HepG2 (cell line): Measurements from ENCODE around the gene ADAM8. TPM values are rescaled to one million over a fixed set of nuclear protein-coding genes. Genes with fewer than 3 reads are reported as not detected.

Experiments
- HDAC2 ChIP-seq: sonication (generic); formaldehyde crosslinking; IDR thresholded peaks from 2 replicates; pipeline ENCODE4 v1.4.0; 2020; ENCODE audit warnings: missing genetic modification reagents
- MED13 ChIP-seq: sonication (generic); formaldehyde crosslinking; IDR thresholded peaks from 2 replicates; pipeline ENCODE4 v1.5.0; 2020; ENCODE audit warnings: missing genetic modification reagents
- NCOR1 ChIP-seq: fragments of 200-600 bp; sonication (generic); IDR thresholded peaks from 2 replicates; pipeline ENCODE4 v1.7.0; 2017; ENCODE audit warnings: antibody characterized with exemption, low read length, borderline replicate concordance
- POLR2AphosphoS2 ChIP-seq: IDR thresholded peaks from 2 replicates; pipeline ENCODE4 v1.6.1; 2011; ENCODE audit warnings: low read depth, low read length, improper control_type of control experiment
- REXO4 ChIP-seq: sonication (generic); formaldehyde crosslinking; IDR thresholded peaks from 2 replicates; pipeline ENCODE4 v1.8.0; 2022; ENCODE audit warnings: missing genetic modification reagents, mild to moderate bottlenecking, borderline replicate concordance
- SOX13 ChIP-seq, 3 experiments: fragments of 450-650 bp in 1 of 3; sonication (generic) in 1 of 3; formaldehyde crosslinking in 1 of 3; IDR thresholded peaks in 2 of 3; conservative IDR thresholded peaks in 1 of 3; 2 replicates each; pipeline versions ENCODE4 v1.5.0 to v1.6.1; 2016 to 2020; ENCODE audit warnings: antibody characterized with exemption in 1 of 3, mild to moderate bottlenecking in 1 of 3, missing compliant biosample characterization in 1 of 3, missing genetic modification reagents in 1 of 3, moderate library complexity in 1 of 3
- YEATS2 ChIP-seq: sonication (generic); formaldehyde crosslinking; IDR thresholded peaks from 2 replicates; pipeline ENCODE4 v1.4.0; 2020; ENCODE audit warnings: missing genetic modification reagents, borderline replicate concordance
- polyA plus RNA-seq, 8 experiments: library from polyadenylated mRNA; depleted of rRNA in 3 of 8; stranded (reverse) in 7 of 8; unstranded in 1 of 8; fragments of >200 nt; fragmentation: Illumina TruSeq in 4 of 8; extraction: Trizol in 4 of 8; gene quantifications; 2 replicates each; pipeline versions ENCODE4 v1.2.1 to v1.2.3, GENCODE V29; 2011 to 2016; ENCODE audit warnings: low read depth in 4 of 8, missing spikeins in 1 of 8, mixed read lengths in 1 of 8; ENCODE audit not compliant: insufficient read depth in 1 of 8
- total RNA-seq, 5 experiments: library from RNA; depleted of rRNA; stranded (reverse); fragments of >200 nt; fragmentation: Illumina TruSeq; extraction: Trizol; gene quantifications; 2 replicates each; pipeline ENCODE4 v1.2.3, GENCODE V29; 2016; ENCODE audit warnings: low read depth in 1 of 5
- TF ChIP-seq, protein P1 (sequence below): IDR thresholded peaks from 2 replicates; pipeline ENCODE4 v1.6.1; 2016; ENCODE audit warnings: low read depth, borderline replicate concordance
- TF ChIP-seq, protein P2 (sequence below): sonication (generic); formaldehyde crosslinking; IDR thresholded peaks from 2 replicates; pipeline ENCODE4 v1.8.1; 2023; ENCODE audit warnings: mild to moderate bottlenecking, moderate library complexity, missing genetic modification reagents
- TF ChIP-seq, protein P3 (sequence below): IDR thresholded peaks from 2 replicates; pipeline ENCODE4 v1.6.1; 2018; ENCODE audit warnings: missing genetic modification reagents, mild to moderate bottlenecking, missing compliant biosample characterization
- TF ChIP-seq, protein P4 (sequence below), 2 experiments: sonication (generic) in 1 of 2; formaldehyde crosslinking in 1 of 2; IDR thresholded peaks; 2 replicates each; pipeline versions ENCODE4 v1.6.1 to v1.9.0; 2014 to 2022; ENCODE audit warnings: antibody characterized with exemption in 1 of 2, borderline replicate concordance in 1 of 2, inconsistent platforms in 1 of 2, low read depth in 1 of 2, missing genetic modification reagents in 1 of 2
- TF ChIP-seq, protein P5 (sequence below): sonication (generic); formaldehyde crosslinking; IDR thresholded peaks from 2 replicates; pipeline ENCODE4 v1.4.0; 2020; ENCODE audit warnings: missing genetic modification reagents, borderline replicate concordance

ADAM8 gene
- total and polyA plus RNA-seq, 2 of the 13 experiments (the other 11 are each of a cell fraction or from before 2014, with no cell fraction given) = 0.24 to 0.93 TPM

DNA sequence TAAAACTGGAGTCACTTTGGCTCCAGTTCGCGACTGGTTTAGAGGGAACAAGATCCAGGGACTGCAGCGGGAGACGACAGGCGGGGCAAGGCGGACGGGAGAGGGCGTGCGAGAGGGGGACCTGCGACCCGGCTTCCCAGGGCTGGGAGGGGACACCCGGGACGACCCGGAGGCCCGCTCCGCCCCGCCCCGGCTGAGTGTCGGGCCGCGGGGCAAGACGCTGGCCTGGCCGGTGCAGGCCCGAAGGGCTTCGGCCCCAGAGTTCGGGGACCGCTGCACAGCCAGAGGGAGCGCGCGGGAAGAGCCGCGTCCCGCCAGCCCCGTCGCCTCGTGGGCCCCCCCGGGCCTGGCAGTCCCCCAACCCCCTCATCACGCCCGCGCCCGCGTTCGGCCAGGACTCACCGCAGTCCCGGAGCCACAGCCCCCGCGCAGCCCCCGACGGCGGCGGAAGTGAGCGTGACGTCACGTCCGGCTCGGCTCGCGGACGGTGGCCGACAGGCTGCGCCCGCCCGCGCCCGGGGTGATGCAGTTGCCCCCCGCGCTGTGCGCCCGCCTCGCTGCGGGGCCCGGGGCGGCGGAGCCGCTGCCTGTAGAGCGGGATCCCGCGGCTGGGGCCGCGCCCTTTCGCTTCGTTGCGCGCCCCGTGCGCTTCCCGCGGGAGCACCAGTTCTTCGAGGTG is 31.9 kb upstream of the ADAM8 start, which contains the start of the genes TUBGCP2 and ZNF511 (continued):
- TF ChIP-seq, protein P1, sequence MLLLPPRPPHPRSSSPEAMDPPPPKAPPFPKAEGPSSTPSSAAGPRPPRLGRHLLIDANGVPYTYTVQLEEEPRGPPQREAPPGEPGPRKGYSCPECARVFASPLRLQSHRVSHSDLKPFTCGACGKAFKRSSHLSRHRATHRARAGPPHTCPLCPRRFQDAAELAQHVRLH (CRISPR knock-in tag) = no peak
- no peak for TF ChIP-seq HDAC2 (CRISPR knock-in tag)
- TF ChIP-seq, protein P2, sequence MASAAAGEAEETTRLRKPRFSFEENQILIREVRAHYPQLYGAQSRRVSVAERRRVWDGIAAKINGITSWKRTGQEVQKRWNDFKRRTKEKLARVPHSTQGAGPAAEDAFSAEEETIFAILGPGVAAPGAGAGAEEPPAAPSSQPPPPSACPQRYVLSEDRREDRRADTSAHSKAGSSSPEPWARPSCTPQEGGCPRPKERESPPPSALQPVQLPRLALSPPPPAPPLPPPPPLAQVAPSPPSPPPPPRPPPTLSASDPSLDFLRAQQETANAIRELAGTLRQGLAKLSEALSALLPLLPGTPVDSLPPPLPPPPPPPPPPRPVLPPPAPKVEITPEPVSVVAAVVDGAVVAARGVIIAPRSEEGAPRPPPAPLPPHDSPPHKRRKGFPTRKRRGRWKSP (CRISPR knock-in tag) = no peak
- no peak; the same call in 1 of the 2 replicates for TF ChIP-seq YEATS2
- no peak for TF ChIP-seq SOX13 (IDR thresholded peaks at IDR 0.05)
- TF ChIP-seq SOX13 (CRISPR knock-in tag; conservative IDR thresholded peaks at IDR 0.05 in 1 of 2, IDR thresholded peaks at IDR 0.05 in 1 of 2) = no peak
- no peak for TF ChIP-seq REXO4 (CRISPR knock-in tag)
- TF ChIP-seq, protein P3, sequence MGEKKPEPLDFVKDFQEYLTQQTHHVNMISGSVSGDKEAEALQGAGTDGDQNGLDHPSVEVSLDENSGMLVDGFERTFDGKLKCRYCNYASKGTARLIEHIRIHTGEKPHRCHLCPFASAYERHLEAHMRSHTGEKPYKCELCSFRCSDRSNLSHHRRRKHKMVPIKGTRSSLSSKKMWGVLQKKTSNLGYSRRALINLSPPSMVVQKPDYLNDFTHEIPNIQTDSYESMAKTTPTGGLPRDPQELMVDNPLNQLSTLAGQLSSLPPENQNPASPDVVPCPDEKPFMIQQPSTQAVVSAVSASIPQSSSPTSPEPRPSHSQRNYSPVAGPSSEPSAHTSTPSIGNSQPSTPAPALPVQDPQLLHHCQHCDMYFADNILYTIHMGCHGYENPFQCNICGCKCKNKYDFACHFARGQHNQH (CRISPR knock-in tag) = no peak
- TF ChIP-seq, protein P4, sequence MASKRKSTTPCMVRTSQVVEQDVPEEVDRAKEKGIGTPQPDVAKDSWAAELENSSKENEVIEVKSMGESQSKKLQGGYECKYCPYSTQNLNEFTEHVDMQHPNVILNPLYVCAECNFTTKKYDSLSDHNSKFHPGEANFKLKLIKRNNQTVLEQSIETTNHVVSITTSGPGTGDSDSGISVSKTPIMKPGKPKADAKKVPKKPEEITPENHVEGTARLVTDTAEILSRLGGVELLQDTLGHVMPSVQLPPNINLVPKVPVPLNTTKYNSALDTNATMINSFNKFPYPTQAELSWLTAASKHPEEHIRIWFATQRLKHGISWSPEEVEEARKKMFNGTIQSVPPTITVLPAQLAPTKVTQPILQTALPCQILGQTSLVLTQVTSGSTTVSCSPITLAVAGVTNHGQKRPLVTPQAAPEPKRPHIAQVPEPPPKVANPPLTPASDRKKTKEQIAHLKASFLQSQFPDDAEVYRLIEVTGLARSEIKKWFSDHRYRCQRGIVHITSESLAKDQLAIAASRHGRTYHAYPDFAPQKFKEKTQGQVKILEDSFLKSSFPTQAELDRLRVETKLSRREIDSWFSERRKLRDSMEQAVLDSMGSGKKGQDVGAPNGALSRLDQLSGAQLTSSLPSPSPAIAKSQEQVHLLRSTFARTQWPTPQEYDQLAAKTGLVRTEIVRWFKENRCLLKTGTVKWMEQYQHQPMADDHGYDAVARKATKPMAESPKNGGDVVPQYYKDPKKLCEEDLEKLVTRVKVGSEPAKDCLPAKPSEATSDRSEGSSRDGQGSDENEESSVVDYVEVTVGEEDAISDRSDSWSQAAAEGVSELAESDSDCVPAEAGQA (IDR thresholded peaks at IDR 0.05; ENCODE audit: low read depth) = no peak
- TF ChIP-seq, protein P4 (CRISPR knock-in tag; IDR thresholded peaks at IDR 0.05; ENCODE audit: borderline replicate concordance) = no peak
- TF ChIP-seq NCOR1 = no peak
- no peak for TF ChIP-seq POLR2AphosphoS2
- no peak for TF ChIP-seq MED13 (CRISPR knock-in tag)
- TF ChIP-seq, protein P5, sequence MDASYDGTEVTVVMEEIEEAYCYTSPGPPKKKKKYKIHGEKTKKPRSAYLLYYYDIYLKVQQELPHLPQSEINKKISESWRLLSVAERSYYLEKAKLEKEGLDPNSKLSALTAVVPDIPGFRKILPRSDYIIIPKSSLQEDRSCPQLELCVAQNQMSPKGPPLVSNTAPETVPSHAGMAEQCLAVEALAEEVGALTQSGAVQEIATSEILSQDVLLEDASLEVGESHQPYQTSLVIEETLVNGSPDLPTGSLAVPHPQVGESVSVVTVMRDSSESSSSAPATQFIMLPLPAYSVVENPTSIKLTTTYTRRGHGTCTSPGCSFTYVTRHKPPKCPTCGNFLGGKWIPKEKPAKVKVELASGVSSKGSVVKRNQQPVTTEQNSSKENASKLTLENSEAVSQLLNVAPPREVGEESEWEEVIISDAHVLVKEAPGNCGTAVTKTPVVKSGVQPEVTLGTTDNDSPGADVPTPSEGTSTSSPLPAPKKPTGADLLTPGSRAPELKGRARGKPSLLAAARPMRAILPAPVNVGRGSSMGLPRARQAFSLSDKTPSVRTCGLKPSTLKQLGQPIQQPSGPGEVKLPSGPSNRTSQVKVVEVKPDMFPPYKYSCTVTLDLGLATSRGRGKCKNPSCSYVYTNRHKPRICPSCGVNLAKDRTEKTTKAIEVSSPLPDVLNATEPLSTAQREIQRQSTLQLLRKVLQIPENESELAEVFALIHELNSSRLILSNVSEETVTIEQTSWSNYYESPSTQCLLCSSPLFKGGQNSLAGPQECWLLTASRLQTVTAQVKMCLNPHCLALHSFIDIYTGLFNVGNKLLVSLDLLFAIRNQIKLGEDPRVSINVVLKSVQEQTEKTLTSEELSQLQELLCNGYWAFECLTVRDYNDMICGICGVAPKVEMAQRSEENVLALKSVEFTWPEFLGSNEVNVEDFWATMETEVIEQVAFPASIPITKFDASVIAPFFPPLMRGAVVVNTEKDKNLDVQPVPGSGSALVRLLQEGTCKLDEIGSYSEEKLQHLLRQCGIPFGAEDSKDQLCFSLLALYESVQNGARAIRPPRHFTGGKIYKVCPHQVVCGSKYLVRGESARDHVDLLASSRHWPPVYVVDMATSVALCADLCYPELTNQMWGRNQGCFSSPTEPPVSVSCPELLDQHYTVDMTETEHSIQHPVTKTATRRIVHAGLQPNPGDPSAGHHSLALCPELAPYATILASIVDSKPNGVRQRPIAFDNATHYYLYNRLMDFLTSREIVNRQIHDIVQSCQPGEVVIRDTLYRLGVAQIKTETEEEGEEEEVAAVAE (CRISPR knock-in tag) = no peak
